ENCODE results near the gene POLR3E.

The POLR3E gene

GRCh38 chr16:22282254-22282892 is 14.8 kb upstream of the POLR3E start:
- H2BK120ac ChIP-seq (ENCODE audit: low read depth, low read length) = no peak overlapping the region
- no peak for DNase-seq
- H3K9ac ChIP-seq (ENCODE audit: low read length) = no peak overlapping the region
- no peaks in the 10 kb centered on the region for H3K79me2 ChIP-seq (ENCODE audit: control insufficient read depth, insufficient read depth, low read length)
- H3K27ac ChIP-seq (ENCODE audit: low read depth, low read length) = no peak overlapping the region
- H3K79me1 ChIP-seq (ENCODE audit: low read length) = no peaks in the 10 kb centered on the region
- no peak overlapping the region for H2BK15ac ChIP-seq (replicated peaks; ENCODE audit: low read depth)
- no peaks in the 10 kb centered on the region for H3K36me3 ChIP-seq (ENCODE audit: control insufficient read depth, insufficient read depth, low read length)
- H3K4ac ChIP-seq (ENCODE audit: low read depth, low read length) = no peak overlapping the region
- no peak overlapping the region for H3K4me2 ChIP-seq (ENCODE audit: low read length)
- no peak overlapping the region for H2AK5ac ChIP-seq (ENCODE audit: low read length)
- H3K27me3 ChIP-seq (ENCODE audit: insufficient read depth, low read length, poor library complexity) = no peaks in the 10 kb centered on the region
- no peak overlapping the region for H3K23ac ChIP-seq (ENCODE audit: low read length)
- H3K56ac ChIP-seq (ENCODE audit: low read length) = no peak overlapping the region
- no peak overlapping the region for H3K18ac ChIP-seq (ENCODE audit: low read length)
- H3K4me1 ChIP-seq (ENCODE audit: control insufficient read depth, low read depth, low read length) = no peaks in the 10 kb centered on the region
- no peak overlapping the region for H4K5ac ChIP-seq (ENCODE audit: low read length)
- no peak overlapping the region for H3K4me3 ChIP-seq (ENCODE audit: low read length)
- no peak overlapping the region for H4K8ac ChIP-seq (ENCODE audit: low read depth, low read length)
- WGBS (ENCODE audit: extremely low coverage, insufficient coverage, low lambda C conversion rate) = no CpG with 5 or more reads among the region's 5 CpGs
- H2BK5ac ChIP-seq (ENCODE audit: low read length) = no peak overlapping the region

- no peak overlapping the region for H4K8ac ChIP-seq (ENCODE audit: low read depth, low read length)
- H3K23ac ChIP-seq (ENCODE audit: low read length) = no peak overlapping the region
- H2AK5ac ChIP-seq (ENCODE audit: low read length) = no peak overlapping the region
- no peaks in the 10 kb centered on the region for H3K27me3 ChIP-seq (ENCODE audit: insufficient read depth, low read length, poor library complexity)
- H3K4ac ChIP-seq (ENCODE audit: low read depth, low read length) = no peak overlapping the region
- H3K79me2 ChIP-seq (ENCODE audit: control insufficient read depth, insufficient read depth, low read length) = no peaks in the 10 kb centered on the region
- no peak overlapping the region for H3K27ac ChIP-seq (ENCODE audit: low read depth, low read length)
- no CpG with 5 or more reads among the region's 9 CpGs for WGBS (ENCODE audit: extremely low coverage, insufficient coverage, low lambda C conversion rate)
- no peak overlapping the region for H3K18ac ChIP-seq (ENCODE audit: low read length)
- H3K9ac ChIP-seq (ENCODE audit: low read length) = no peak overlapping the region
- no peak overlapping the region for H2BK120ac ChIP-seq (ENCODE audit: low read depth, low read length)
- no peak overlapping the region for H3K56ac ChIP-seq (ENCODE audit: low read length)
- H2BK15ac ChIP-seq (replicated peaks; ENCODE audit: low read depth) = no peak overlapping the region
- no peak overlapping the region for H2BK5ac ChIP-seq (ENCODE audit: low read length)
- no peak overlapping the region for H3K4me2 ChIP-seq (ENCODE audit: low read length)
- no peak overlapping the region for H3K4me3 ChIP-seq (ENCODE audit: low read length)
- H3K36me3 ChIP-seq (ENCODE audit: control insufficient read depth, insufficient read depth, low read length) = no peaks in the 10 kb centered on the region
- no peaks in the 10 kb centered on the region for H3K4me1 ChIP-seq (ENCODE audit: control insufficient read depth, low read depth, low read length)
- no peak overlapping the region for H4K5ac ChIP-seq (ENCODE audit: low read length)
- H3K79me1 ChIP-seq (ENCODE audit: low read length) = no peaks in the 10 kb centered on the region
- DNase-seq = peak; percentile 47
Observed at GRCh38 chr16:22284637-22285036, 12.6 kb upstream of the POLR3E start.

GRCh38 chr16:22285080-22285479 is 12.1 kb upstream of the POLR3E start:
- no peak overlapping the region for H3K4me2 ChIP-seq (ENCODE audit: low read length)
- no peak overlapping the region for H3K18ac ChIP-seq (ENCODE audit: low read length)
- H3K79me2 ChIP-seq (ENCODE audit: control insufficient read depth, insufficient read depth, low read length) = no peaks in the 10 kb centered on the region
- H3K27me3 ChIP-seq (ENCODE audit: insufficient read depth, low read length, poor library complexity) = no peaks in the 10 kb centered on the region
- no peak overlapping the region for H4K8ac ChIP-seq (ENCODE audit: low read depth, low read length)
- no peak overlapping the region for H3K4me3 ChIP-seq (ENCODE audit: low read length)
- H2BK15ac ChIP-seq (replicated peaks; ENCODE audit: low read depth) = no peak overlapping the region
- no peak overlapping the region for H3K27ac ChIP-seq (ENCODE audit: low read depth, low read length)
- no peak overlapping the region for H3K56ac ChIP-seq (ENCODE audit: low read length)
- H3K9ac ChIP-seq (ENCODE audit: low read length) = no peak overlapping the region
- H3K79me1 ChIP-seq (ENCODE audit: low read length) = no peaks in the 10 kb centered on the region
- H4K5ac ChIP-seq (ENCODE audit: low read length) = no peak overlapping the region
- H2BK5ac ChIP-seq (ENCODE audit: low read length) = no peak overlapping the region
- no peak overlapping the region for H3K23ac ChIP-seq (ENCODE audit: low read length)
- no peak overlapping the region for H2AK5ac ChIP-seq (ENCODE audit: low read length)
- no peak overlapping the region for H3K4ac ChIP-seq (ENCODE audit: low read depth, low read length)
- H2BK120ac ChIP-seq (ENCODE audit: low read depth, low read length) = no peak overlapping the region
- WGBS (ENCODE audit: extremely low coverage, insufficient coverage, low lambda C conversion rate) = no CpG with 5 or more reads among the region's 6 CpGs
- H3K36me3 ChIP-seq (ENCODE audit: control insufficient read depth, insufficient read depth, low read length) = no peaks in the 10 kb centered on the region
- no peak for DNase-seq
- H3K4me1 ChIP-seq (ENCODE audit: control insufficient read depth, low read depth, low read length) = no peaks in the 10 kb centered on the region

- Histone ChIP-seq H2BK120ac (ENCODE audit: low read depth, low read length) (no peak overlapping the region), H3K23ac (ENCODE audit: low read length) (no peak overlapping the region), H4K5ac (ENCODE audit: low read length) (no peak overlapping the region), H2BK15ac (replicated peaks; ENCODE audit: low read depth) (no peak overlapping the region), H2AK5ac (ENCODE audit: low read length) (no peak overlapping the region), H3K79me2 (ENCODE audit: control insufficient read depth, insufficient read depth, low read length) (no peaks in the 10 kb centered on the region), H3K79me1 (ENCODE audit: low read length) (no peaks in the 10 kb centered on the region), H3K36me3 (ENCODE audit: control insufficient read depth, insufficient read depth, low read length) (no peaks in the 10 kb centered on the region), H3K4me3 (ENCODE audit: low read length) (no peak overlapping the region), H3K4me1 (ENCODE audit: control insufficient read depth, low read depth, low read length) (no peaks in the 10 kb centered on the region), H2BK5ac (ENCODE audit: low read length) (no peak overlapping the region), H3K56ac (ENCODE audit: low read length) (no peak overlapping the region), H3K9ac (ENCODE audit: low read length) (no peak overlapping the region), H3K27ac (ENCODE audit: low read depth, low read length) (no peak overlapping the region), H3K27me3 (ENCODE audit: insufficient read depth, low read length, poor library complexity) (no peaks in the 10 kb centered on the region), H3K4me2 (ENCODE audit: low read length) (no peak overlapping the region), H3K18ac (ENCODE audit: low read length) (no peak overlapping the region), H4K8ac (ENCODE audit: low read depth, low read length) (no peak overlapping the region), H3K4ac (ENCODE audit: low read depth, low read length) (no peak overlapping the region)
- WGBS (ENCODE audit: extremely low coverage, insufficient coverage, low lambda C conversion rate) = no CpG with 5 or more reads among the region's 5 CpGs
- DNase-seq = no peak
Observed at GRCh38 chr16:22291020-22291419, 6.2 kb upstream of the POLR3E start.

GRCh38 chr16:22291860-22292318 is 5.3 kb upstream of the POLR3E start:
- WGBS (ENCODE audit: extremely low coverage, insufficient coverage, low lambda C conversion rate) = no CpG with 5 or more reads among the region's 4 CpGs
- Histone ChIP-seq H4K5ac (ENCODE audit: low read length) (no peak overlapping the region), H3K4ac (ENCODE audit: low read depth, low read length) (no peak overlapping the region), H2BK15ac (replicated peaks; ENCODE audit: low read depth) (no peak overlapping the region), H3K79me1 (ENCODE audit: low read length) (no peaks in the 10 kb centered on the region), H3K18ac (ENCODE audit: low read length) (peak overlapping the region; percentile 7), H2BK120ac (ENCODE audit: low read depth, low read length) (no peak overlapping the region), H3K79me2 (ENCODE audit: control insufficient read depth, insufficient read depth, low read length) (no peaks in the 10 kb centered on the region), H3K4me3 (ENCODE audit: low read length) (no peak overlapping the region), H3K56ac (ENCODE audit: low read length) (no peak overlapping the region), H3K23ac (ENCODE audit: low read length) (no peak overlapping the region), H3K4me1 (ENCODE audit: control insufficient read depth, low read depth, low read length) (no peaks in the 10 kb centered on the region), H4K8ac (ENCODE audit: low read depth, low read length) (no peak overlapping the region), H2BK5ac (ENCODE audit: low read length) (no peak overlapping the region), H3K27me3 (ENCODE audit: insufficient read depth, low read length, poor library complexity) (no peaks in the 10 kb centered on the region), H2AK5ac (ENCODE audit: low read length) (no peak overlapping the region), H3K36me3 (ENCODE audit: control insufficient read depth, insufficient read depth, low read length) (no peaks in the 10 kb centered on the region), H3K9ac (ENCODE audit: low read length) (no peak overlapping the region), H3K4me2 (ENCODE audit: low read length) (no peak overlapping the region), H3K27ac (ENCODE audit: low read depth, low read length) (no peak overlapping the region)
- peak; percentile 50 for DNase-seq

- Histone ChIP-seq H4K5ac (ENCODE audit: low read length) (no peak overlapping the region), H3K4ac (ENCODE audit: low read depth, low read length) (no peak overlapping the region), H4K8ac (ENCODE audit: low read depth, low read length) (no peak overlapping the region), H2AK5ac (ENCODE audit: low read length) (no peak overlapping the region), H3K79me2 (ENCODE audit: control insufficient read depth, insufficient read depth, low read length) (no peaks in the 10 kb centered on the region), H3K23ac (ENCODE audit: low read length) (no peak overlapping the region), H3K18ac (ENCODE audit: low read length) (peak overlapping the region; percentile 7), H3K79me1 (ENCODE audit: low read length) (no peaks in the 10 kb centered on the region), H3K36me3 (ENCODE audit: control insufficient read depth, insufficient read depth, low read length) (no peaks in the 10 kb centered on the region), H3K27me3 (ENCODE audit: insufficient read depth, low read length, poor library complexity) (no peaks in the 10 kb centered on the region), H2BK120ac (ENCODE audit: low read depth, low read length) (no peak overlapping the region), H3K27ac (ENCODE audit: low read depth, low read length) (no peak overlapping the region), H3K9ac (ENCODE audit: low read length) (no peak overlapping the region), H2BK5ac (ENCODE audit: low read length) (no peak overlapping the region), H2BK15ac (replicated peaks; ENCODE audit: low read depth) (no peak overlapping the region), H3K4me2 (ENCODE audit: low read length) (no peak overlapping the region), H3K4me1 (ENCODE audit: control insufficient read depth, low read depth, low read length) (no peaks in the 10 kb centered on the region), H3K4me3 (ENCODE audit: low read length) (no peak overlapping the region), H3K56ac (ENCODE audit: low read length) (no peak overlapping the region)
- DNase-seq = peak; percentile 27
Observed at GRCh38 chr16:22292320-22292719, 4.9 kb upstream of the POLR3E start.
